Vagina (tissue), 2 donors: ENCODE data around the gene WFDC5.

ENCODE experiments used
- CTCF ChIP-seq, 3 experiments: fragments of 450-650 bp in 2 of 3; fragments of 200-600 bp in 1 of 3; sonication (generic) in 1 of 3; IDR thresholded peaks; one replicate each; pipeline ENCODE4 v1.5.1; 2017 to 2019; ENCODE audit warnings: antibody characterized with exemption in 3 of 3, mild to moderate bottlenecking in 2 of 3, moderate library complexity in 2 of 3
- POLR2A ChIP-seq, 2 donors: fragments of 450-650 bp; IDR thresholded peaks; one replicate each; pipeline ENCODE4 v1.6.1; 2017; ENCODE audit warnings: antibody characterized with exemption in 2 of 2, mild to moderate bottlenecking in 2 of 2, moderate library complexity in 2 of 2
- POLR2AphosphoS5 ChIP-seq, 2 donors: sonication (generic); formaldehyde crosslinking; IDR thresholded peaks; one replicate each; pipeline ENCODE4 v1.9.0; 2017; ENCODE audit warnings: antibody characterized with exemption in 2 of 2, mild to moderate bottlenecking in 2 of 2, low read depth in 1 of 2; ENCODE audit not compliant: insufficient read depth in 1 of 2

DNA sequence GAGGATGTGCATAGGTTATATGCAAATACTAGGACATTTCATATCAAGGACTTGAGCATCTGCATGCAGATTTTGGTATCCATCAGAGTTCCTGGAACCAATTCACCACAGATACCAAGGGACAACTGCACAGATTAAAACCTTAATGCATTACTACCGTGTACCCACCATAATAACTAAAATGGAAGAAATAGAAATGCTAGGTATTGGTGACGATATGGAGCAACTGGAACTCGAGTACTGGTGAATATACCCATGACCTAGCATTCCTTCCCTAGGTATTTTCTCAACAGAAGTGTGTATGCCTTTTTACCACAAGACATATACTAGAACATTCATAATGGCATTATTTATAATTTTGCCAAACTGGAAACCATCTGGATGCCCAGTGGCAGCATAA lies 32.5 kb downstream of the WFDC5 start:
- no peak for TF ChIP-seq POLR2AphosphoS5 (IDR thresholded peaks at IDR 0.05; ENCODE audit: insufficient read depth in 1 of 2, low read depth in 1 of 2)
- TF ChIP-seq POLR2A (IDR thresholded peaks at IDR 0.05): no peak
- no peak for TF ChIP-seq CTCF (IDR thresholded peaks at IDR 0.05)
